HG03442 (cell line): ENCODE results near the gene MIEF1.
"Not testable (repeated sequence)": the region's sequence is repeated elsewhere in the genome, so short reads cannot be mapped to it uniquely, and the experiment has no call there.

Experiments
- ATAC-seq: cut with Tn5 transposase; IDR thresholded peaks from one replicate; pipeline ENCODE4 v1.9.1; 2021; ENCODE audit warnings: mild to moderate bottlenecking, moderate library complexity; ENCODE audit not compliant: unreplicated experiment

MIEF1 gene

GRCh38 chr22:39489094-39490068 lies 12.7 kb upstream of the MIEF1 start:
- ATAC-seq, result no peak

- peak; percentile 77 for ATAC-seq
Measured at GRCh38 chr22:39490135-39490798, 11.8 kb upstream of the MIEF1 start.

- no peak for ATAC-seq
Measured at GRCh38 chr22:39490966-39491680, 11.0 kb upstream of the MIEF1 start.

GRCh38 chr22:39491696-39492095 lies 10.4 kb upstream of the MIEF1 start:
- no peak for ATAC-seq

- no peak for ATAC-seq
Measured at GRCh38 chr22:39492186-39492585, 9.9 kb upstream of the MIEF1 start.

- ATAC-seq, result no peak
Measured at GRCh38 chr22:39493759-39494158, 8.3 kb upstream of the MIEF1 start.

- no peak for ATAC-seq
Measured at GRCh38 chr22:39494471-39495120, 7.5 kb upstream of the MIEF1 start.

- ATAC-seq, result no peak
Measured at GRCh38 chr22:39496131-39496838, 5.8 kb upstream of the MIEF1 start.

GRCh38 chr22:39497429-39497828 lies 4.7 kb upstream of the MIEF1 start:
- no peak for ATAC-seq

- ATAC-seq, result no peak
Measured at GRCh38 chr22:39498368-39498767, 3.7 kb upstream of the MIEF1 start.

- ATAC-seq, result no peak
Measured at GRCh38 chr22:39498802-39499201, 3.3 kb upstream of the MIEF1 start.

GRCh38 chr22:39500101-39500500 lies 2.0 kb upstream of the MIEF1 start:
- ATAC-seq, result no peak

- ATAC-seq, result no peak
Measured at GRCh38 chr22:39501644-39502108, 414 bp upstream of the MIEF1 start.

- no peak for ATAC-seq
Measured at GRCh38 chr22:39502789-39503409, 809 bp downstream of the MIEF1 start.

- no peak for ATAC-seq
Measured at GRCh38 chr22:39503630-39504029, 1.5 kb downstream of the MIEF1 start.

GRCh38 chr22:39504071-39504470 lies 2.0 kb downstream of the MIEF1 start:
- no peak for ATAC-seq

- ATAC-seq, result not testable (repeated sequence)
Measured at GRCh38 chr22:39507021-39507420, 4.9 kb downstream of the MIEF1 start.

- no peak for ATAC-seq
Measured at GRCh38 chr22:39508393-39508792, 6.3 kb downstream of the MIEF1 start.

GRCh38 chr22:39510529-39511149 lies 8.5 kb downstream of the MIEF1 start:
- no peak for ATAC-seq
